ENCODE data around the gene ARHGEF25.

DNA sequence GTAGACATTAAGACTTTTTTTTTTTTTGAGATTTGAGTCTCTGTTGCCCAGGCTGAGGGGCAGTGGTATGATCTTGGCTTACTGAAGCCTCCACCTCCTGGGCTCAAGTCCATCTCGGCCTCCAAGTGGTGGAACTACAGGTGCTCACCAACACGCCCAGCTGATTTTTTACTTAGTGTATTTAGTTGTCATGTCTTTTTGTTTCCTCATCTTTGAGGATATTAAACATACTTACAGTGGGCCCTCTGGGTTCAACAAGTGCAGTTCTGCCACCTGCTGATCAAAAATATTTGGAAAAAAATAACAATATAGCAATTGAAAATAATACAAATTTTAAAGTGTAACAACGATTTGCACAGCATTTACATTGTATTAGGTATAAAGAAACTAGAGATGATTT lies 26.1 kb downstream of the ARHGEF25 start:
- TF ChIP-seq, protein P1, sequence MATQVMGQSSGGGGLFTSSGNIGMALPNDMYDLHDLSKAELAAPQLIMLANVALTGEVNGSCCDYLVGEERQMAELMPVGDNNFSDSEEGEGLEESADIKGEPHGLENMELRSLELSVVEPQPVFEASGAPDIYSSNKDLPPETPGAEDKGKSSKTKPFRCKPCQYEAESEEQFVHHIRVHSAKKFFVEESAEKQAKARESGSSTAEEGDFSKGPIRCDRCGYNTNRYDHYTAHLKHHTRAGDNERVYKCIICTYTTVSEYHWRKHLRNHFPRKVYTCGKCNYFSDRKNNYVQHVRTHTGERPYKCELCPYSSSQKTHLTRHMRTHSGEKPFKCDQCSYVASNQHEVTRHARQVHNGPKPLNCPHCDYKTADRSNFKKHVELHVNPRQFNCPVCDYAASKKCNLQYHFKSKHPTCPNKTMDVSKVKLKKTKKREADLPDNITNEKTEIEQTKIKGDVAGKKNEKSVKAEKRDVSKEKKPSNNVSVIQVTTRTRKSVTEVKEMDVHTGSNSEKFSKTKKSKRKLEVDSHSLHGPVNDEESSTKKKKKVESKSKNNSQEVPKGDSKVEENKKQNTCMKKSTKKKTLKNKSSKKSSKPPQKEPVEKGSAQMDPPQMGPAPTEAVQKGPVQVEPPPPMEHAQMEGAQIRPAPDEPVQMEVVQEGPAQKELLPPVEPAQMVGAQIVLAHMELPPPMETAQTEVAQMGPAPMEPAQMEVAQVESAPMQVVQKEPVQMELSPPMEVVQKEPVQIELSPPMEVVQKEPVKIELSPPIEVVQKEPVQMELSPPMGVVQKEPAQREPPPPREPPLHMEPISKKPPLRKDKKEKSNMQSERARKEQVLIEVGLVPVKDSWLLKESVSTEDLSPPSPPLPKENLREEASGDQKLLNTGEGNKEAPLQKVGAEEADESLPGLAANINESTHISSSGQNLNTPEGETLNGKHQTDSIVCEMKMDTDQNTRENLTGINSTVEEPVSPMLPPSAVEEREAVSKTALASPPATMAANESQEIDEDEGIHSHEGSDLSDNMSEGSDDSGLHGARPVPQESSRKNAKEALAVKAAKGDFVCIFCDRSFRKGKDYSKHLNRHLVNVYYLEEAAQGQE (IDR thresholded peaks at IDR 0.05; ENCODE audit: insufficient read depth in 1 of 2, low read depth in 2 of 2, low read length in 2 of 2) = no peak
- TF ChIP-seq POLR2AphosphoS5 (IDR thresholded peaks at IDR 0.05; ENCODE audit: low read depth, low read length) (no peak), TAF1 (IDR thresholded peaks at IDR 0.05; ENCODE audit: borderline replicate concordance, insufficient read depth, low read length) (no peak)

All from PFSK-1 (cell line).